GM18909 (cell line): ENCODE measurements around the gene MAPK6.
"Not testable (repeated sequence)": the region's sequence is repeated elsewhere in the genome, so short reads cannot be mapped to it uniquely, and the experiment has no call there.

Source experiments
- ATAC-seq: cut with Tn5 transposase; IDR thresholded peaks from one replicate; pipeline ENCODE4 v1.9.1; 2021; ENCODE audit warnings: mild to moderate bottlenecking; ENCODE audit not compliant: unreplicated experiment, poor library complexity

MAPK6 gene

GRCh38 chr15:52039925-52040781 lies 21.1 kb downstream of the MAPK6 start:
- ATAC-seq, result no peak

GRCh38 chr15:52042051-52042851 lies 23.2 kb downstream of the MAPK6 start:
- no peak for ATAC-seq

- ATAC-seq, result not testable (repeated sequence)
Measured at GRCh38 chr15:52045795-52046298, 26.8 kb downstream of the MAPK6 start.

GRCh38 chr15:52046552-52046951 lies 27.5 kb downstream of the MAPK6 start:
- not testable (repeated sequence) for ATAC-seq

- ATAC-seq, result no peak
Measured at GRCh38 chr15:52050416-52050815, 31.4 kb downstream of the MAPK6 start.

- no peak for ATAC-seq
Measured at GRCh38 chr15:52052066-52052935, 33.3 kb downstream of the MAPK6 start.

- ATAC-seq, result no peak
Measured at GRCh38 chr15:52054381-52054780, 35.4 kb downstream of the MAPK6 start.

- not testable (repeated sequence) for ATAC-seq
Measured at GRCh38 chr15:52054858-52055257, 35.8 kb downstream of the MAPK6 start.

GRCh38 chr15:52056001-52056400 lies 37.0 kb downstream of the MAPK6 start:
- ATAC-seq, result no peak

GRCh38 chr15:52056496-52056895 lies 37.5 kb downstream of the MAPK6 start:
- no peak for ATAC-seq

- ATAC-seq, result no peak
Measured at GRCh38 chr15:52057996-52058395, 39.0 kb downstream of the MAPK6 start.

GRCh38 chr15:52060501-52060900 lies 41.5 kb downstream of the MAPK6 start:
- no peak for ATAC-seq

- no peak for ATAC-seq
Measured at GRCh38 chr15:52066842-52067544, 48.0 kb downstream of the MAPK6 start.

- ATAC-seq, result no peak
Measured at GRCh38 chr15:52067545-52067926, 48.5 kb downstream of the MAPK6 start.

- ATAC-seq, result no peak
Measured at GRCh38 chr15:52068004-52068615, 49.1 kb downstream of the MAPK6 start.

GRCh38 chr15:52069559-52069958 lies 50.5 kb downstream of the MAPK6 start:
- no peak for ATAC-seq

GRCh38 chr15:52071570-52071969 lies 52.6 kb downstream of the MAPK6 start:
- ATAC-seq, result no peak

- ATAC-seq, result no peak
Measured at GRCh38 chr15:52076889-52077781, 58.1 kb downstream of the MAPK6 start.
